ENCODE measurements around the gene FBXO42.

GRCh38 chr1:16398371-16398953, 46.2 kb upstream of the FBXO42 start:
- TF ChIP-seq CTCF (IDR thresholded peaks at IDR 0.05) = no peak
- no peak for TF ChIP-seq POLR2A (IDR thresholded peaks at IDR 0.05)
